K562 (cell line): ENCODE measurements around the gene STAT4. TPM values are rescaled to one million over a fixed set of nuclear protein-coding genes. Genes with fewer than 3 reads are reported as not detected.

Experiments
- ATAC-seq: fragments of 200-7000 bp; cut with Tn5 transposase; 3 replicates; pipeline ENCODE4 v1.9.1; 2020; ENCODE audit warnings: moderate library complexity
- BruUV-seq: library from RNA; stranded (reverse); fragments of 400-500 nt; replicated peaks from 2 replicates; lab custom pipeline; 2021; lab: Mats Ljungman, UMichigan
- CTCF ChIA-PET: fragments of 300-600 bp; formaldehyde crosslinking; extraction: SDS; loops from one replicate; lab custom pipeline; 2021; ENCODE audit warnings: low intra/inter-chr PET ratio; lab: Yijun Ruan, JAX
- POLR2A ChIA-PET: fragments of 300-600, 350-650 bp; sonication (Branson Sonifier 250); formaldehyde crosslinking; extraction: SDS; loops from one replicate; lab custom pipeline; 2021; ENCODE audit warnings: antibody characterized with exemption, inconsistent platforms; lab: Yijun Ruan, JAX
- DNase-seq, 4 experiments: peaks; one replicate each; pipeline versions ENCODE4 v3.0.0 to v3.0.0-alpha.2; 2011 to 2018; ENCODE audit warnings: low spot score in 3 of 4, mixed read lengths in 3 of 4; ENCODE audit errors: extremely low read depth in 1 of 4
- FAIRE-seq: peaks from 2 replicates; lab custom pipeline; 2011; peaks lifted over from hg19 to GRCh38; lab: Jason Lieb, UNC
- H2AFZ ChIP-seq: 2 replicates; pipeline ENCODE4 v1.6.0; 2011; ENCODE audit warnings: low read depth, low read length, control low read depth, inconsistent platforms
- H3K27ac ChIP-seq: fragments of 200-600 bp; 3 replicates; pipeline ENCODE4 v1.8.0; 2011; ENCODE audit warnings: low read depth, mild to moderate bottlenecking, control low read depth, inconsistent platforms, low read length, moderate library complexity, mixed read lengths; ENCODE audit errors: extremely low read depth
- H3K27me3 ChIP-seq, 2 experiments: fragments of 300-600 bp in 1 of 2; 2 replicates in 1 of 2; 3 replicates in 1 of 2; pipeline versions ENCODE4 v1.6.0 to v1.8.0; 2011; ENCODE audit warnings: inconsistent platforms in 2 of 2, low read length in 2 of 2, mild to moderate bottlenecking in 1 of 2, mixed read lengths in 1 of 2, moderate library complexity in 1 of 2; ENCODE audit not compliant: control insufficient read depth in 2 of 2, insufficient read depth in 2 of 2
- H3K36me3 ChIP-seq: fragments of 300-600 bp; 3 replicates; pipeline ENCODE4 v1.8.0; 2011; ENCODE audit warnings: mild to moderate bottlenecking, low read length, inconsistent platforms; ENCODE audit not compliant: control insufficient read depth, insufficient read depth
- H3K4me1 ChIP-seq, 2 experiments: fragments of 200-600 bp in 1 of 2; replicated peaks in 1 of 2; 2 replicates in 1 of 2; 3 replicates in 1 of 2; pipeline versions ENCODE4 v1.5.1 to v1.8.0; 2011; ENCODE audit warnings: inconsistent platforms in 2 of 2, low read length in 2 of 2, mild to moderate bottlenecking in 1 of 2, mixed read lengths in 1 of 2, moderate library complexity in 1 of 2; ENCODE audit not compliant: control insufficient read depth in 2 of 2, insufficient read depth in 2 of 2
- H3K4me2 ChIP-seq: 2 replicates; pipeline ENCODE4 v1.6.1; 2011; ENCODE audit warnings: low read length, control low read depth, inconsistent platforms, mixed read lengths; ENCODE audit not compliant: insufficient read depth
- H3K4me3 ChIP-seq: fragments of 200-600 bp; sonication (generic), shearing (Covaris generic); 2 replicates; pipeline ENCODE4 v1.5.1; 2016; ENCODE audit warnings: control low read depth, inconsistent platforms
- H3K79me2 ChIP-seq: fragments of 200-600 bp; 3 replicates; pipeline ENCODE4 v1.8.0; 2011; ENCODE audit warnings: low read length, inconsistent platforms; ENCODE audit not compliant: control insufficient read depth, insufficient read depth
- H3K9ac ChIP-seq, 2 experiments: 2 replicates each; pipeline versions ENCODE4 v1.6.0 to v1.6.1; 2011; ENCODE audit warnings: low read depth in 2 of 2, low read length in 2 of 2, control low read depth in 1 of 2, inconsistent platforms in 1 of 2, mild to moderate bottlenecking in 1 of 2, mixed read lengths in 1 of 2; ENCODE audit not compliant: insufficient read depth in 1 of 2
- H3K9me1 ChIP-seq: one replicate; pipeline ENCODE4 v1.6.0; 2011; ENCODE audit warnings: inconsistent platforms, mild to moderate bottlenecking, low read length, moderate library complexity; ENCODE audit not compliant: control insufficient read depth, insufficient read depth
- H3K9me3 ChIP-seq: replicated peaks from 2 replicates; pipeline ENCODE4 v1.5.1; 2011; ENCODE audit warnings: low read depth, low read length, inconsistent platforms; ENCODE audit not compliant: control insufficient read depth, insufficient read depth
- H4K20me1 ChIP-seq: replicated peaks from 2 replicates; pipeline ENCODE4 v1.6.1; 2011; ENCODE audit warnings: low read length, inconsistent platforms, mixed read lengths; ENCODE audit not compliant: control insufficient read depth, insufficient read depth
- FOXA3 ChIP-seq, 2 experiments: fragments of 450-650 bp in 1 of 2; sonication (generic) in 1 of 2; formaldehyde crosslinking; IDR thresholded peaks in 1 of 2; conservative IDR thresholded peaks in 1 of 2; 2 replicates each; pipeline versions ENCODE4 v1.4.0 to v1.8.0; 2020 to 2022; ENCODE audit warnings: mild to moderate bottlenecking in 2 of 2, missing genetic modification reagents in 1 of 2
- FOXJ2 ChIP-seq: fragments of 200-800 bp; sonication (Bioruptor generic); IDR thresholded peaks from 2 replicates; pipeline ENCODE4 v1.6.1; 2016; ENCODE audit warnings: missing genetic modification characterization, missing compliant biosample characterization
- PHF20 ChIP-seq: fragments of 450-650 bp; IDR thresholded peaks from 2 replicates; pipeline ENCODE4 v1.6.1; 2018; ENCODE audit not compliant: partially characterized antibody
- RCOR1 ChIP-seq, 2 experiments: IDR thresholded peaks; 2 replicates each; pipeline ENCODE4 v1.6.1; 2012; ENCODE audit warnings: low read depth in 2 of 2, low read length in 2 of 2, borderline replicate concordance in 1 of 2, improper control_type of control experiment in 1 of 2
- RHOXF2B ChIP-seq: fragments of 250-450 bp; sonication (Bioruptor Pico); conservative IDR thresholded peaks from 2 replicates; pipeline ENCODE4 v1.5.1; 2021
- ZNF696 ChIP-seq: fragments of 250-450 bp; sonication (Bioruptor Pico); conservative IDR thresholded peaks from 2 replicates; pipeline ENCODE4 v1.4.0; 2020; ENCODE audit warnings: mild to moderate bottlenecking, moderate library complexity
- WGBS: fragments of 100-300 bp; shearing (Covaris generic); methylation state at CpG from one replicate; pipeline ENCODE4 v1.1.6; 2016; ENCODE audit warnings: low coverage, mixed read lengths; ENCODE audit not compliant: insufficient coverage; ENCODE audit errors: missing lambda C conversion rate; 5-methylcytosine and 5-hydroxymethylcytosine counted together
- in situ Hi-C: fragments of 300-500 bp; cut with MboI; formaldehyde crosslinking; loops from 4 replicates; pipeline ENCODE4 v1.15.0; 2018; ENCODE audit warnings: inconsistent platforms, mixed read lengths
- intact Hi-C: fragments of 100-400 bp; cut with micrococcal nuclease; formaldehyde crosslinking; loops from 2 replicates; pipeline ENCODE4 v1.14.2; 2022
- polyA plus RNA-seq, 8 experiments: library from polyadenylated mRNA; depleted of rRNA in 4 of 8; stranded (reverse) in 5 of 8; unstranded in 3 of 8; fragments of >200 nt; fragmentation: Nextera tagmentation in 2 of 8; fragmentation: Illumina TruSeq in 1 of 8; extraction: Ambion mirVana in 2 of 8; extraction: Trizol in 1 of 8; gene quantifications; 2 replicates each; pipeline versions ENCODE4 v1.2.1 to v1.2.3, GENCODE V29; 2011 to 2014; ENCODE audit warnings: inconsistent platforms in 1 of 8, missing spikeins in 1 of 8
- total RNA-seq, 7 experiments: library from RNA; depleted of rRNA in 6 of 7; stranded (reverse); fragments of >200 nt in 6 of 7; fragmentation: Illumina TruSeq in 2 of 7; extraction: Trizol in 2 of 7; gene quantifications; 2 replicates each; pipeline versions ENCODE4 v1.2.1 to v1.2.3, GENCODE V29; 2011 to 2021; ENCODE audit warnings: low replicate concordance in 1 of 7
- TF ChIP-seq, protein P1 (sequence below): fragments of 150-350 bp; IDR thresholded peaks from 2 replicates; pipeline ENCODE4 v1.6.1; 2014; ENCODE audit warnings: low read depth, mild to moderate bottlenecking, low read length, borderline replicate concordance
- TF ChIP-seq, protein P2 (sequence below), 2 experiments: fragments of 450-650 bp; IDR thresholded peaks; 2 replicates each; pipeline ENCODE4 v1.6.1; 2016
- TF ChIP-seq, protein P3 (sequence below), 2 experiments: fragments of 450-650 bp in 1 of 2; sonication (generic) in 1 of 2; formaldehyde crosslinking; conservative IDR thresholded peaks; 2 replicates each; pipeline versions ENCODE4 v1.4.0 to v1.8.1; 2020 to 2022; ENCODE audit warnings: mild to moderate bottlenecking in 1 of 2, missing genetic modification reagents in 1 of 2

The STAT4 gene
- total and polyA plus RNA-seq, 9 of the 15 experiments (the other 6 are each of a cell fraction or from before 2014, with no cell fraction given) = 0.01 to 0.06 (median 0.03) TPM; not detected in 6

DNA sequence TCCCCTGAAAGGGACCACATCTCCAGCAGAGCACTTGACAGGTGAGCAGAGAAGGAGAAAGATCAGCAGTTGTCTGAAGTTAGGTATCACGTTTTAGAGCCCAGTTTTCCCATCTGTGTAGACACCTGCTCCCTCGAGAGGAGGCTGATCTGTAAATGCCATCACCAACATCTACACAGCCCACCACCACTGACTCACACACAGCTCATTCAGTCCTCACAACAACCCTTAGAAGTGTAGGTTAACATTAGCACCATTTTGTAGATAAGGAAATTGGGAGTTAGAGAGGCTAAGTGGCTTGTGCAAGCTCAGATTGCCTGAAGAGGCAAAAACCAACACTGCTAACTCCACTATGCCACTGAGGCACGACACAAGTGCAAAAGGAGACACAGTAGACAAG lies 99.6 kb downstream of the STAT4 start:
- Histone ChIP-seq H3K27ac (no peak overlapping the region), H3K9me3 (no peaks in the 10 kb centered on the region)
- no peak for DNase-seq
- no peak for ATAC-seq
- POLR2A ChIA-PET = interaction anchor here (1.0 to 1.4 kb wide), 2 partner anchors 11 to 28 kb away, joined by 3 to 6 read pairs; no protein-coding TSS in a partner anchor
- TF ChIP-seq FOXA3 (CRISPR knock-in tag; conservative IDR thresholded peaks at IDR 0.05 in 1 of 2, IDR thresholded peaks at IDR 0.05 in 1 of 2) (no peak), ZNF696 (CRISPR knock-in tag) (no peak), RCOR1 (IDR thresholded peaks at IDR 0.05; ENCODE audit: borderline replicate concordance in 1 of 2, low read depth in 2 of 2, low read length in 2 of 2) (no peak), PHF20 (no peak), RHOXF2B (no peak), FOXJ2 (no peak)
- TF ChIP-seq, protein P1, sequence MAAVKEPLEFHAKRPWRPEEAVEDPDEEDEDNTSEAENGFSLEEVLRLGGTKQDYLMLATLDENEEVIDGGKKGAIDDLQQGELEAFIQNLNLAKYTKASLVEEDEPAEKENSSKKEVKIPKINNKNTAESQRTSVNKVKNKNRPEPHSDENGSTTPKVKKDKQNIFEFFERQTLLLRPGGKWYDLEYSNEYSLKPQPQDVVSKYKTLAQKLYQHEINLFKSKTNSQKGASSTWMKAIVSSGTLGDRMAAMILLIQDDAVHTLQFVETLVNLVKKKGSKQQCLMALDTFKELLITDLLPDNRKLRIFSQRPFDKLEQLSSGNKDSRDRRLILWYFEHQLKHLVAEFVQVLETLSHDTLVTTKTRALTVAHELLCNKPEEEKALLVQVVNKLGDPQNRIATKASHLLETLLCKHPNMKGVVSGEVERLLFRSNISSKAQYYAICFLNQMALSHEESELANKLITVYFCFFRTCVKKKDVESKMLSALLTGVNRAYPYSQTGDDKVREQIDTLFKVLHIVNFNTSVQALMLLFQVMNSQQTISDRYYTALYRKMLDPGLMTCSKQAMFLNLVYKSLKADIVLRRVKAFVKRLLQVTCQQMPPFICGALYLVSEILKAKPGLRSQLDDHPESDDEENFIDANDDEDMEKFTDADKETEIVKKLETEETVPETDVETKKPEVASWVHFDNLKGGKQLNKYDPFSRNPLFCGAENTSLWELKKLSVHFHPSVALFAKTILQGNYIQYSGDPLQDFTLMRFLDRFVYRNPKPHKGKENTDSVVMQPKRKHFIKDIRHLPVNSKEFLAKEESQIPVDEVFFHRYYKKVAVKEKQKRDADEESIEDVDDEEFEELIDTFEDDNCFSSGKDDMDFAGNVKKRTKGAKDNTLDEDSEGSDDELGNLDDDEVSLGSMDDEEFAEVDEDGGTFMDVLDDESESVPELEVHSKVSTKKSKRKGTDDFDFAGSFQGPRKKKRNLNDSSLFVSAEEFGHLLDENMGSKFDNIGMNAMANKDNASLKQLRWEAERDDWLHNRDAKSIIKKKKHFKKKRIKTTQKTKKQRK = no peak
- TF ChIP-seq, protein P2, sequence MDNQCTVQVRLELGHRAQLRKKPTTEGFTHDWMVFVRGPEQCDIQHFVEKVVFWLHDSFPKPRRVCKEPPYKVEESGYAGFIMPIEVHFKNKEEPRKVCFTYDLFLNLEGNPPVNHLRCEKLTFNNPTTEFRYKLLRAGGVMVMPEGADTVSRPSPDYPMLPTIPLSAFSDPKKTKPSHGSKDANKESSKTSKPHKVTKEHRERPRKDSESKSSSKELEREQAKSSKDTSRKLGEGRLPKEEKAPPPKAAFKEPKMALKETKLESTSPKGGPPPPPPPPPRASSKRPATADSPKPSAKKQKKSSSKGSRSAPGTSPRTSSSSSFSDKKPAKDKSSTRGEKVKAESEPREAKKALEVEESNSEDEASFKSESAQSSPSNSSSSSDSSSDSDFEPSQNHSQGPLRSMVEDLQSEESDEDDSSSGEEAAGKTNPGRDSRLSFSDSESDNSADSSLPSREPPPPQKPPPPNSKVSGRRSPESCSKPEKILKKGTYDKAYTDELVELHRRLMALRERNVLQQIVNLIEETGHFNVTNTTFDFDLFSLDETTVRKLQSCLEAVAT (IDR thresholded peaks at IDR 0.05) = no peak
- TF ChIP-seq, protein P3, sequence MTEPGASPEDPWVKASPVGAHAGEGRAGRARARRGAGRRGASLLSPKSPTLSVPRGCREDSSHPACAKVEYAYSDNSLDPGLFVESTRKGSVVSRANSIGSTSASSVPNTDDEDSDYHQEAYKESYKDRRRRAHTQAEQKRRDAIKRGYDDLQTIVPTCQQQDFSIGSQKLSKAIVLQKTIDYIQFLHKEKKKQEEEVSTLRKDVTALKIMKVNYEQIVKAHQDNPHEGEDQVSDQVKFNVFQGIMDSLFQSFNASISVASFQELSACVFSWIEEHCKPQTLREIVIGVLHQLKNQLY (CRISPR knock-in tag; conservative IDR thresholded peaks at IDR 0.05) = no peak
- TF ChIP-seq, all 486 proteins: peak for 0
- Histone ChIP-seq H3K4me2 (no peak overlapping the region), H3K79me2 (no peaks in the 10 kb centered on the region), H3K4me3 (no peak overlapping the region), H3K9ac (no peak overlapping the region), H3K27me3 (peaks cover 0 to under 1% of the 10 kb centered on the region in 2 experiments; a peak in 2 of 5 replicates), H2AFZ (no peak overlapping the region), H3K4me1 (no peaks in the 10 kb centered on the region), H3K36me3 (no peaks in the 10 kb centered on the region), H4K20me1 (no peaks in the 10 kb centered on the region), H3K9me1 (no peaks in the 10 kb centered on the region)
- WGBS = 3% methylated on average over 3 of the region's 3 CpGs
- in situ Hi-C loops (no loop called here), intact Hi-C loops (no loop called here)
- no peak for FAIRE-seq
- no TSS peak for BruUV-seq
- CTCF ChIA-PET = no interaction called here
